Activated CD4-positive, alpha-beta T cell treated with anti-CD3 and anti-CD28 coated beads for 48 hours (primary cell): Measurements from ENCODE around the gene SPTLC2.
"Not testable (repeated sequence)": the region's sequence is repeated elsewhere in the genome, so short reads cannot be mapped to it uniquely, and the experiment has no call there.

Experiments
- DNase-seq: peaks from one replicate; pipeline ENCODE4 v3.0.0-alpha.2; 2020

The SPTLC2 gene

GRCh38 chr14:77622366-77622961, 6.0 kb upstream of the SPTLC2 start:
- no peak for DNase-seq

- DNase-seq: no peak
Measured at GRCh38 chr14:77620222-77620870, 3.9 kb upstream of the SPTLC2 start.

DNA sequence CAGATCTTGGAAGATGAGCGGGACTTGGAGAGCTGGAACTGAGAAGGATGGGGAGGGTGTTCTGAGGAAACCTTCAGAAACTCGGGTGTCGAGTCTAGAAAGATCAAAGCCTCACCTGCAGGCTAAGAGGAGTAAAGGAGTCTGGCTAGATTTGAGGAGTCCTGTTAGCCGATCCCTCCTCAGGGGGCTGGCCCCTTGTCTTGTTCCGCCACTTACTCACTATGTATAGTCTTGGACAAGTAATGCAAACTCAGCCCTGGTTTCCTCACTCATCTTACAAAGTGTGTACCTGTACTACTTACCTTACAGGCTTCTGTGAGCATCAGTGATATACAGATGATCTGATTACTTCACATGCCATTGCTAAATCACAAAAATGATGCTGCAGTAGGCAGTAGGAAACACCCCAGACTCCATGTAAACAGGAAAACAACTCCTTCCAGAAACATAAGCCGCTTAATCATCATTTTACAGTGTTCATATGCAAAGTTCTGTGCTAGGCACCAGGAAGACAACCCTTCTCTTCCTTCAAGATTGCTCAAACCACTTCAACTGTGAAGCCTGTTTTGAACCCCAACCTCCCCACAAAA, 2.0 kb upstream of the SPTLC2 start:
- no peak for DNase-seq

GRCh38 chr14:77616133-77616453, 344 bp downstream of the SPTLC2 start:
- peak; percentile 7 for DNase-seq

DNA sequence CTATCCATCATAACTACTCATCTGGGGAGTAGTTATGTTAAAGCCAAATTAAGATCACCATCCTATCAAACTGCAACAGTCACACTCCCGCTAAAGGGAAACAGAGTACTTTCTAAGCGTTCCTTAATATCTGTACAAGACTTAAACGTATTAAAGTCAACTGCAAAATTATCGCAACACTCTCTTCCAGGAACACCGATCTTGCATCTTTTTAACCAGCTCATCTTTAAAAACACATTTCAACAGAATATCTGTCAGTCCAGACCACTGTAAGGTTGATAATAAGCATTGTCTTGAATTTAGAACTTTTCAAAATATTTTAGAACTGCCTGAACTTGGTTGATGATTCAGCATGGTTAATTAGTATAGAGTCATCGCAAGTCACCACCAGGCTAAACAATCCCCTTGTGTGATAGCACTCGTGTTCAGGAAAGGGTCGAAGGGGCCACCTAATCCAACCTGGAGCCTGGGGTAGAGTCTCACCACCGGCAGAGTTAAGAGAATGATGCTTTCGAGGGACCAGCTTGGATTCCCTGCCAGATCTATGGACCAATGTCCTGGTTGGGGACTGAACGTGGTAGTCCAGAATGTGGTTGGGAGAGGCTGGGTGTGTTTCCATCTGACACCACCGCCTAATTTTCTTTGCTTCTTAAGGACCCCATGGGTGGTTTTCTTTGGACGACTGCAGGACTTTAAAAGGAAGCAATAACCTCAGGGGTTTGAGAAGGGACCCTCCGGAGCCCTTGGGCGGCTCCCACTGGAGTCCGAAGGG, 890 bp downstream of the SPTLC2 start:
- DNase-seq: peak; percentile 24

DNA sequence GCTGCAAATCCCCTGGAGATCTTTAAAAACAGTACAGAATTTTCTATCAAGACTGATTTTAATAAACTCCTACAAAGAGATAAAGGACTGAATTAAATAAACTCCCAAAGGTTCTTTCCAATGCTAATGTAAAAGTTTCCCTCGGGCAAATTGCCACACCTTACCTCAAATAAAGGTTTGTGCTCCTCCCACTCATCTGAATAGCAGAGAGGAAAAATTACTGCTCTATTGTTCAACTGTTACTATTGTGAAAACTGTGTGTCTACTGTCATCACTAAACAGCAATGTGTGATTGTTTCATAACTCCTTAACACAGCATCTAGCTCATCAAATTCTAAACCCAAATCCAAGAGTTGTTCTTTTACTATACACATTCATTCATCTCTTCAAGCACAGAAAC, 3.2 kb downstream of the SPTLC2 start:
- no peak for DNase-seq

GRCh38 chr14:77612011-77612620, 4.3 kb downstream of the SPTLC2 start:
- DNase-seq: no peak

GRCh38 chr14:77610553-77610952, 5.9 kb downstream of the SPTLC2 start:
- no peak for DNase-seq

DNA sequence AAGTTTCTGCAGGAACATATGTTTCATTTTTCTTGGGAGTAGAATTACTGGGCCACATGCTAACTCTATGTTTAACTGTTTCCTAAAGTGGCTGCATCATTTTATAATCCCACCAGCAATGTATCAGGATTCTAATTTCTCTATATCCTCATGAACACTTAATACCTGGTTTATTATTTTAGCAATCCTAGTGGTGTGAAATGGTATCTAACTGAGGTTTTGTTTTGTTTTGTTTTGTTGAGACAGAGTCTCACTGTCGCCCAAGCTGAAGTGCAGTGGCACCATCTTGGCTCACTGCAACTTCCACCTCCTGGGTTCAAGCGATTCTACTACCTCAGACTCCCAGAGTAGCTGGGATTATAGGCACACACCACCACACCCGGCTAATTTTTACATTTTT, 6.5 kb downstream of the SPTLC2 start:
- no peak for DNase-seq

- no peak for DNase-seq
Measured at GRCh38 chr14:77607741-77608302, 8.6 kb downstream of the SPTLC2 start.

DNA sequence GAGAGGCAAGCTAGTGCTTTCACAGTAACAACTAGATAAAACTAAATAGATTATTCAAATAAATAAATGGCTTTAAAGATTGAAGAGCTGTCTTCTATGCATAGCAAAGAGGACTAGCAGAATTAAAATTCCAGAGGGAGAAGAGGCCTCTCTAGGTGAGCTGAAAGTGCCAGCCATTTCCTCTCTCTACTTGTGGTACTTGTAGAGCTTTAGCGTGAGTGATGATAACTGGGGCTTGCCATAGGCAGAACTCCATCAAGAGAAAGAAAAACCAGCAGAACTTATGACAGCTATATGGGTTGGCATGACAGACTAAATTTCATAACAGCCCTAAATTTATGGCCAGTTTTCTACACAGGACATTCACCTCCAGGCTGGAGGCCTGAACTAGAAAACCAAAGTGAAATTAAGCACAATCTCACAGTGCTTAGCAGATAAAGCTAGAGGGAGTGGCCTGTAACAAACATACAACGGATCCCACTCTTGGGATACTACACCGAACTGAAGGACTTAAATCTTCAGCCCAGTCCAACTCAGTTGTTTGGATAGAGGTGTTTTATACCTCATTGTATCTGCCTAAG, 11.0 kb downstream of the SPTLC2 start:
- no peak for DNase-seq

GRCh38 chr14:77603654-77604255, 12.7 kb downstream of the SPTLC2 start:
- DNase-seq: no peak

- DNase-seq: no peak
Measured at GRCh38 chr14:77603031-77603430, 13.4 kb downstream of the SPTLC2 start.

DNA sequence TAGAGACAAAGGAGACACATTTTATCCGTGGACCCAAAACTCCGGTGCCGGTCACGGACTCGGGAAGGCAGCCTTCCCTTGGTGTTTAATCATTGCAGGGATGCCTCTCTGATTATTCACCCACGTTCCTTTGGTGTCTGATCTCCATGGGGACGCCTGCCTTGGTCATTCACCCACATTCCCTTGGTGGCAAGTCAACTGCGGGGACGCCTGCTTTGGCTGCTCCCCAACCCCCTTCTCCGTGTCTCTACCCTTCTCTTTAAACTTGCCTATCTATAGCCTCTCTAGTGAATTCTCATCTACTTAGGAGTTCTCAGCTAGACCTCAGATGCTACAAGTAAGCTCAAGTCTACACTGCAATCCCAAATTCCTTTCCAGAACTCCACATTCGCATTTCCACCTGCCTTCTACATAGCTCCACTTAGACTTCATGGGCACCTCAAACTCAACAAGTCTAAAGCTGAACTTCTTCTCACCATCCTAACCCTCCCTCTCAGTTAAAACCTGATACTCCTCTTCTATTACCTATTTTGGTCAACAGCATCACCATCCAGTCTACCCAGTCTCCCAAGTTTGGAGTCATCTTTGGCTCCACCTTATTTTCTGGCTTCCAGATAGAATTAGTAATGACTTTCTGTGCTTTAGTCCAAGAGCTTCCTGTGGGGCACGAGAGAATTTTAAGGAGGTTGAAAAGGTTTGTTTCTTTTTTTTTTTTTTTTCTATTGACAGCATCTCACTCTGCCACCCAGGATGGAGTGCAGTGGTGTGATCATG, 14.4 kb downstream of the SPTLC2 start:
- DNase-seq: no peak

DNA sequence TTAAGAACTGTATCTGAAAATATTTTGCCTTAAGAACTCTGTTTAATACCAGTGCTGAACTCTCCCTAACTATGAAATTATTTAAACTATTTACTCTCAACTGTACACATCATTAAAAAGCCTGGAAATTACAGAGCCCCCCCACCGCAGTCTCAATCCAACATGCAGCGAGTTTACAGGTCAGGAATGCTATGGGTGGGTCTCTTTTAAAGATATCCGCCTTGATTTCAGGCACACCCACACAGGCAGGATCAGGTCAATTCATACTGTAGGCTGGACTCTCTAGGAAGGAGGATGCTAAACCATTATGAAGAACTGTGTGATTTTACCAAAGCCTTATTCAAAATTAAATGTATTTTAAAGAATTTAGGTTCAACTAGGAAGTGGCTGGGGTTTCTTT, 16.5 kb downstream of the SPTLC2 start:
- no peak for DNase-seq

DNA sequence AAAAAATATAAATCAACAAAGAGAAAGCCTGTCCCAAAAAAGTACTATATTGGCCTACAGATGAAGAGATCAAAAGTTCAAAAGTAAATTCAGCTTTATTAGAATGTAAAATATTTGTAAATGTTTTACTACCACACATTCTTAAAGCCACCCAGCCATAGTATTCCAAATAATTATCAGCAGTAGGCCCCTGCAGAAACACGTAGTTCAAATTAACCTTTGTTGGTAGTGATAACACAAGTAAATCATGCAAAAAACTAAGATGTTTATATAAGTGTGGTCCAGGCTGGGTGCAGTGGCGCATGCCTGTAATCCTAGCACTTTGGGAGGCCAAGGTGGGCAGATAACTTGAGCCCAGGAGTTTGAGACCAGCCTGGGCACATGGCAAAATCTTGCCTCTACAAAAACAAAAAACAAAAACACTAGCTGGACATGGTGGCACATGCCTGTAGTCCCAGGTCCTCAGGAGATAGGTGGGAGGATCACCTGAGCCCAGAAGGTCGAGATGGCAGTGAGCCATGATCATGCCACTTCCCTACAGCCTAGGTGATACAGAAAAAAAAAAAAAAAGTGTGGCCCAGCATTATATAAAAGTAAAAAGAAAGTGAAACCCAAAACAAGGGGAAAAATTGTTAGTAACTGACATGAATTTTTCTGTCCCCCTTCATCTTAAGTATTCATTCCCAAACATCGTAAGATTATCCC, 17.9 kb downstream of the SPTLC2 start:
- no peak for DNase-seq

DNA sequence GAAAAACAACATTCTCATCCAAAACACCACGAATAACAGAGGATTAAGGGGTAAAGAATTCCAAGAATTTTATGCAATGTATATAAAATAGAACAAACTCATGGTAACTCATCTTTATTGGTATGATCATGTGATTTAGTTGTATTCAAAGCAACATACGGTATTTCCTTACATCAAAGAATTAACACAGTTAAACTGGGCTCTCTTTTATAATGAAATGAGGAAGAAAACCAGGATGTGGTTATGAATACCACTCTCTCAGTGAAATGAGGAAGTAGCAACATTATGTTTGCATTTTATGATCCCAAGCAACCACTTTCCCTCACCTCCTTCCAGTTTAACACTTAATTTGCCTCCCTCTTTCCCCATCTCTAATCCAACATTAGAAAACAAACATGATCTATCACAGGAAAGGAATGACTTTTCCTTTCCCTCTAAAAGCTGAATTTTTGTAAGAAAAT, 22.9 kb downstream of the SPTLC2 start:
- DNase-seq: no peak

GRCh38 chr14:77590845-77591485, 25.5 kb downstream of the SPTLC2 start:
- no peak for DNase-seq

GRCh38 chr14:77589099-77589498, 27.3 kb downstream of the SPTLC2 start:
- no peak for DNase-seq

GRCh38 chr14:77588411-77589025, 27.9 kb downstream of the SPTLC2 start:
- DNase-seq: not testable (repeated sequence)
